NCI-H1417 treated with DMSO at 0.1 percent for 48 hours (cell line): ENCODE results near the gene P2RY2.

Experiments
- DNase-seq: peaks from one replicate; lab custom pipeline; 2025; lab: John Stamatoyannopoulos, UW

P2RY2 gene

GRCh38 chr11:73244589-73245240 lies 26.6 kb downstream of the P2RY2 start:
- peak; percentile 73 for DNase-seq

- DNase-seq: no peak
These were observed 27.4 kb downstream of the P2RY2 start for GRCh38 chr11:73245461-73245860.

GRCh38 chr11:73246303-73246702 lies 28.2 kb downstream of the P2RY2 start:
- DNase-seq: no peak

- DNase-seq: no peak
These were observed 30.6 kb downstream of the P2RY2 start for GRCh38 chr11:73248526-73249185.

GRCh38 chr11:73249304-73249703 lies 31.2 kb downstream of the P2RY2 start:
- no peak for DNase-seq

- no peak for DNase-seq
These were observed 32.0 kb downstream of the P2RY2 start for GRCh38 chr11:73249853-73250783.

GRCh38 chr11:73252577-73253191 lies 34.6 kb downstream of the P2RY2 start:
- no peak for DNase-seq

- no peak for DNase-seq
These were observed 39.4 kb downstream of the P2RY2 start for GRCh38 chr11:73257342-73258103.

- no peak for DNase-seq
These were observed 40.3 kb downstream of the P2RY2 start for GRCh38 chr11:73258104-73259035.

- no peak for DNase-seq
These were observed 41.5 kb downstream of the P2RY2 start for GRCh38 chr11:73259406-73260126.

GRCh38 chr11:73260127-73260457 lies 42.0 kb downstream of the P2RY2 start:
- DNase-seq: no peak

GRCh38 chr11:73262851-73263495 lies 44.9 kb downstream of the P2RY2 start:
- no peak for DNase-seq

GRCh38 chr11:73263640-73264039 lies 45.6 kb downstream of the P2RY2 start:
- DNase-seq: no peak

- DNase-seq: no peak
These were observed 47.3 kb downstream of the P2RY2 start for GRCh38 chr11:73265278-73265810.

- DNase-seq: no peak
These were observed 48.0 kb downstream of the P2RY2 start for GRCh38 chr11:73265853-73266645.

- no peak for DNase-seq
These were observed 48.6 kb downstream of the P2RY2 start for GRCh38 chr11:73266646-73267020.

- DNase-seq: no peak
These were observed 49.2 kb downstream of the P2RY2 start for GRCh38 chr11:73267122-73267846.
